ENCODE data around the gene TSEN15.

DNA sequence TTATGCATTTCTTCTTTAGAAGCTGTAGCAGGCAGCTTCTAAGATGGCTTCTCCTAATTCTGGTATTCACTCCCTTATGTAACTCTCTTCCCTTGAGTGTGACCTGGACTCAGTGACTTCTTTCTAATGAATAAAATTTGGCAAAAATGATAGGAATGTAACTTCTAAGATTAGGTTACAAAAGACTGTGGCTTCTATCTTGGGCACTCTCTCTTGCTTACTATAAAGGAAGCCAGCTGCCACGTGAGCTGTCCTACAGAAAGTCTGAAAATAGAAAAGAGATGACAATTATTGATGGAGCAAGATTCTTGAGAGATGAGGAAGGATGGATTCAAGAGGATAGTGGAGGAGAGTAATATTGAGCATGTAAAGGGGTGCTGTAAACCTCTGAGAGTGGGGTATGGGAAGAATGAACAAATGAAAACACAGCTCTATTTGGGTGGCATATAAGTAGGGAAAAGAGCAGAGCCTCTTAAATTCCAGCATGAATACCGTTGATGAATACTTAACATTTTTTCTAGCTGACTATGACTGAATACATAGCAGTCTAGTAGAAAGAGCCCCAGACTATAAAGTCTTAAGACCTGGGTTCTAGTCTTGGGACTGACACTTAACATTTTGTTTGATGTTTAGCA is 5.5 kb downstream of the TSEN15 start:
- TF ChIP-seq POLR2A (IDR thresholded peaks at IDR 0.05) (no peak), POLR2AphosphoS5 (IDR thresholded peaks at IDR 0.05) (no peak), CTCF (IDR thresholded peaks at IDR 0.05) (no peak), EP300 (IDR thresholded peaks at IDR 0.05; ENCODE audit: low read depth) (no peak)

Measured in transverse colon (tissue), 4 donors.